ENCODE data around the gene PTPRA.

PTPRA gene

GRCh38 chr20:3031524-3032147 is 158.4 kb downstream of the PTPRA start:
- Histone ChIP-seq H3F3A (ENCODE audit: control insufficient read depth, insufficient read depth) (no peaks in the 10 kb centered on the region), H3K27me3 (ENCODE audit: control insufficient read depth, low read length) (no peaks in the 10 kb centered on the region), H3K9me3 (ENCODE audit: control insufficient read depth, insufficient read depth, low read length) (no peaks in the 10 kb centered on the region), H3K4me1 (ENCODE audit: control insufficient read depth, low read length) (no peaks in the 10 kb centered on the region), H3K9me2 (replicated peaks; ENCODE audit: control insufficient read depth, low read length) (no peaks in the 10 kb centered on the region), H3K4me3 (ENCODE audit: low read length) (no peak overlapping the region), H3K4me2 (ENCODE audit: low read length) (no peak overlapping the region), H3K79me2 (ENCODE audit: control insufficient read depth, low read length) (no peaks in the 10 kb centered on the region), H3K27ac (ENCODE audit: low read depth, low read length) (no peak overlapping the region), H4K20me1 (ENCODE audit: control insufficient read depth, insufficient read depth, low read depth, low read length) (no peaks in the 10 kb centered on the region), H3K36me3 (ENCODE audit: control insufficient read depth, low read length) (peaks cover 43% of the 10 kb centered on the region)
- no peak for TF ChIP-seq EZH2phosphoT487 (IDR thresholded peaks at IDR 0.05; ENCODE audit: borderline replicate concordance, low read length)
- TF ChIP-seq CTCF (IDR thresholded peaks at IDR 0.05; ENCODE audit: low read depth, low read length, poor library complexity, severe bottlenecking): no peak

- peaks cover 42% of the 10 kb centered on the region for H3K36me3 ChIP-seq (ENCODE audit: control insufficient read depth, low read length)
- H3K9me2 ChIP-seq (replicated peaks; ENCODE audit: control insufficient read depth, low read length): no peaks in the 10 kb centered on the region
- H3K4me3 ChIP-seq (ENCODE audit: low read length): no peak overlapping the region
These were observed 159.3 kb downstream of the PTPRA start for GRCh38 chr20:3032624-3033023.

GRCh38 chr20:3037654-3038053 is 164.4 kb downstream of the PTPRA start:
- Histone ChIP-seq H3F3A (ENCODE audit: control insufficient read depth, insufficient read depth) (0 out of 2 replicates have a peak, but pooled peaks cover 4% of the 10 kb centered on the region), H3K9me3 (ENCODE audit: control insufficient read depth, insufficient read depth, low read length) (no peaks in the 10 kb centered on the region), H3K4me2 (ENCODE audit: low read length) (no peak overlapping the region), H3K27me3 (ENCODE audit: control insufficient read depth, low read length) (no peaks in the 10 kb centered on the region), H3K4me3 (ENCODE audit: low read length) (no peak overlapping the region), H3K79me2 (ENCODE audit: control insufficient read depth, low read length) (no peaks in the 10 kb centered on the region), H3K27ac (ENCODE audit: low read depth, low read length) (no peak overlapping the region), H3K4me1 (ENCODE audit: control insufficient read depth, low read length) (no peaks in the 10 kb centered on the region), H4K20me1 (ENCODE audit: control insufficient read depth, insufficient read depth, low read depth, low read length) (no peaks in the 10 kb centered on the region), H3K9me2 (replicated peaks; ENCODE audit: control insufficient read depth, low read length) (no peaks in the 10 kb centered on the region), H3K36me3 (ENCODE audit: control insufficient read depth, low read length) (peaks cover 50% of the 10 kb centered on the region)
- TF ChIP-seq CTCF (IDR thresholded peaks at IDR 0.05; ENCODE audit: low read depth, low read length, poor library complexity, severe bottlenecking) (no peak), EZH2phosphoT487 (IDR thresholded peaks at IDR 0.05; ENCODE audit: borderline replicate concordance, low read length) (no peak)

More at GRCh38 chr20:3032624-3033023, 159.3 kb downstream of the PTPRA start:
- no peaks in the 10 kb centered on the region for H3K79me2 ChIP-seq (ENCODE audit: control insufficient read depth, low read length)
- no peaks in the 10 kb centered on the region for H3K9me3 ChIP-seq (ENCODE audit: control insufficient read depth, insufficient read depth, low read length)
- H3K4me1 ChIP-seq (ENCODE audit: control insufficient read depth, low read length): no peaks in the 10 kb centered on the region
- no peaks in the 10 kb centered on the region for H3K27me3 ChIP-seq (ENCODE audit: control insufficient read depth, low read length)
- no peaks in the 10 kb centered on the region for H4K20me1 ChIP-seq (ENCODE audit: control insufficient read depth, insufficient read depth, low read depth, low read length)
- H3K27ac ChIP-seq (ENCODE audit: low read depth, low read length): no peak overlapping the region
- TF ChIP-seq CTCF (IDR thresholded peaks at IDR 0.05; ENCODE audit: low read depth, low read length, poor library complexity, severe bottlenecking) (no peak), EZH2phosphoT487 (IDR thresholded peaks at IDR 0.05; ENCODE audit: borderline replicate concordance, low read length) (no peak)
- H3K4me2 ChIP-seq (ENCODE audit: low read length): no peak overlapping the region
- H3F3A ChIP-seq (ENCODE audit: control insufficient read depth, insufficient read depth): no peaks in the 10 kb centered on the region
